GM18499 (cell line): Measurements from ENCODE around the gene FAM114A2.

Experiments used
- ATAC-seq: cut with Tn5 transposase; IDR thresholded peaks from one replicate; pipeline ENCODE4 v1.9.1; 2021; ENCODE audit warnings: moderate number of reproducible peaks; ENCODE audit not compliant: insufficient read depth, unreplicated experiment

The FAM114A2 gene

DNA sequence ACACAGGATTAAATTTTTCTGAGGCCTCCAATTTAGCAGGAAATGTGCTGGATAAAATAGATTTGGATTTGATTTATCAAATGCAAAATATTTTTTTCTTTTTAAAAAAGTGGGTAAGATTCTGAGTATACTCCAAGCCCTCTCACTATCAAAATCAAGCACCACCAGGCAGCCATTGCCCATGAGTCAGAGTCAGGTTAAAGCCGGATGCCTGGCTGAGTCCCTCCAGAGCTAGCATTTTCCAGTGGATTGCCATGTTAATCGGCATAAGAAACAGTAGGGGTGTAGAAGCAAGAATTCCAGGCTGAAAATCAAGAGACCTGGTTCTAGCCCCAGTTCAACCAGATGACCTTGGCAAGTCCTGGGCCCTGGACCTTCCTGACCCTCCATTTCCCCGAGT, 85.3 kb downstream of the FAM114A2 start:
- ATAC-seq: no peak

DNA sequence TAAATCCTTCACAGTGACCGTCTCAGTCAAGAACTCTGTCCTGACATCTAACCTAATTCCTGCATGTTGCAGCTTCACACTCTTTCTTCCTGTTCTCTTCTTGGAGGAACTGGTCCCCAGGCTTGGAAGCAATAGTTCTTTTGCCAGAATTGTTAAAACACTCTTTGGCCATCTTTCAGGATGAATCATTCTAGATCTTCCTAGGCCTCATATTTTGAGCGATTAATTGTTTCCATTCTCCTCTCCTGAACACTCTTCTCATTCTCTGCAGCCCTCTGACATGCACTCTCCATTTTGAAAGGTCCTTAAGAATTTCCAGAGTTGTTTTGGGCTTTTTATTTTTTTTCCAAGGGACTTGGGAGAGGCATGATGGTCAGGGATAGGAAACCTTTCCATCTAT, 85.8 kb downstream of the FAM114A2 start:
- ATAC-seq: no peak

DNA sequence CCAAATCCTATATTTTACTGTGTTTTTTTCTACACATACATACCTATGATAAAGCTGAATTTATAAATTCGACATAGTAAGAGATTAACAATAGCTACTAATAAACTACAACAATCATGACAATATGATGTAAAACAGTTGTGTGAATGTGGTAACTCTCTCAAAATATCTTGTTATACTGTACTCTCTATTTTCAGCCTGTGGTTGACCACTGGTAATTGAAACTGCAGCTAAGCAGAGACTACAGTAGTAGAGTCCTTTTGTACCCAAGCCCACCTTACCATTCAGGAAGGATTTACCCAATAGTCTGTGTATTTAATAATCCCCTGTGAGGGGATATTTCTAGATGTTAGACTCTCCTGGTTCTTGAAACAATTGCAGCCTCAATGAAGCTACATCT, 86.7 kb downstream of the FAM114A2 start:
- ATAC-seq: no peak

DNA sequence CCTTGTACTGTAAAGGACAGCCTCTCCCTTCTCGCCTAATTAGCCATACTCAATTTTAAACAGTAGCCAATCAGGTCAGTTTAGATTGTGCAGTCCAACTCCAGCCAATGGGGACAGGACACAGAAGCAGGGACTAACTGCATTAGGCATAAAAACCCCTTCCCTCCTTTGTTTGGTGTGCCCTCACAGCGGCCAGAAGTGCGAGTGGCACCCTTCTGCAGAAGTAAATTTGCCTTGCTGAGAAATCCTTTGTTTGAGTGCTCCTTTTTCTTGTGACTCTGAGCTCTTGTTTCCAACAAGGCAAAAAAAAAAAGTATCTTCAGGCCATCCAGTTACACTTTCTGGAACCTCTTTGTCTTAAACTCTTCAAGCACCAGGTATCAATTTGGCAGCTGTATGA, 97.4 kb downstream of the FAM114A2 start:
- ATAC-seq: no peak
